NCI-H510A treated with DMSO at 0.1 percent for 48 hours (cell line): ENCODE results near the gene TMEFF2.
"Not testable (repeated sequence)": the region's sequence is repeated elsewhere in the genome, so short reads cannot be mapped to it uniquely, and the experiment has no call there.

ENCODE experiments used
- DNase-seq: peaks from one replicate; lab custom pipeline; 2025; lab: John Stamatoyannopoulos, UW

The TMEFF2 gene

DNA sequence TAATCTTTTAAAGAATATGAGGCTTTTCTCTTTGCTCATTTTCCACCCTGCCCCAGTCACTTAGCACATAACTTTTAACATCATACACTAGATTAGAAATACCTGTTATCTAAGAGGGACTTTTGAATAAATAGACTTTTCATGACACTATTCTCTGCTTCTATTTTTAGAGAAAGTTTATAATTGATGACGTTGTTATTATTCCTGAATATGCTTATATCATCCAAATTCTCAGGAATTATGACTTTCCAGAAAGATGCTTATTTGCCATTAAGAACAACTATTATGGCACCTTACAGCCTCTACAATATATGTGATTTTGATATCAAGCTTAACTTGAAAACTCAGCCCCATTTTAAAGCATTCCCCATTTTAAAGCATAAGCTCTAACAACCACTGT lies 11.4 kb downstream of the TMEFF2 start:
- no peak for DNase-seq

DNA sequence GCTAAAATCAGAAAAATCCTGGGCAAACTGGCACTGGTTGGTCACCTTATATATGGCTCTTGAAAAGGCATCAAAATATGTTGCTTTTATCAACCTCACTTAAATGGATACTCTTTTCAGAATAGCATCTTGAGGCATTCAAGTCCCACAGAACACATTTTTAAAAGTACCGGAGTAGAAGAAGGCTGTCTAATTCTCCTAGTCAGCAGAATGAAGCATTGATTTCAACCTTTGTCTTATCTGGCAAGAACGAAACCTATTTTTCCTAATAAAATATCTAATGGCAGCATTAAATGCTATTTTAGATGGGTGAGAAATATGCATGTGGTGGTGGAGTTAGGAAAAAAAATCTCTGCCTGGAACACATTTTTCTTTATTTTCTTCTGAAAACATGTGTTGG lies 27.8 kb downstream of the TMEFF2 start:
- no peak for DNase-seq

DNA sequence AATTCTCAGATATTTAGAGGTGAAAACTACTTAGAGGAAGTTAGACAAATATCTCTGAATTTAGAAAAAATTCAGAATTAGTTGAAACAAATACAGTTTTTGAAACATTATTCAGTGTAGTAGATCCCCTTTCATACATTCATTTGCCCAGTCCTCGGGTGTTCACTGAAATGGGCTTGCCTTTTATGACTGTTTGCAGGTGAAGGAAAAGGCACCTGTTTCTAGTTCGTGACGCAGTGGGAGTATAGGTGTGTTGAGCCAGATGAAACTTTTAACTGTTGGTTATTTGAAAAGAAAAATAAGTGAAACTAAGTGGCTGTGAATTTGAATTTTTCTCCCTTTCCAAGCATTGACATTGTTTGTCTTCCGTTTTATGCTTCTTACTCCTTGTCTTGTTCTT lies 28.9 kb downstream of the TMEFF2 start:
- no peak for DNase-seq

DNA sequence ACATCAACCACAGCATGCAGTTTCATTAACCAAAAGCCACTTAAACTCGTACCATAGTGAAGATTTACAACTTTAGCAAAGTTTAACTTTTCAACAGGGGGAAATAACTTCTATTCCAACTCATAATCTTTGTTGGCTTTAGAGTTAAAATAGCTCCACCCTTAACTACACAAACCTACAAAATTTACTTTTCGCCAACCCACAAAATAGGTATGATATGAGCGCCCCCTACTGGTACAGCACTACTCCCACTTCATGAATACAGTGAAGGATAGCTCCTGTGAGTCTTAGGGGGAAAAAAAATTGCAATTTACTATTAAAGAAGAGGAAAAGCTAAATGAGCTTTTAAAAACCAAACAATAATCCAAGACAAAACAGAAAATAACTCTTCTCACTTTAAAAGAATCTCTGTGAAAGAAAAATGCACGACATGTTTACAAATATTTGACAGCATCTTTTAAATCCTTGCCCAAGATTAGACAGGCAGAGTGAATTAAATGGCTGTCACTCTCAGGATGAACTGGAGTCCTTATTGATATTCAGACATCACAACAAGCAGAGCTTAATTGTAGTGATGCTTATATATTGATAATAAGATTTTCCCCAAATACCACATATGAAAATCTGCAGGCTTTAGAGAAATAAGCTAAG lies 32.2 kb downstream of the TMEFF2 start:
- DNase-seq = peak; percentile 73

DNA sequence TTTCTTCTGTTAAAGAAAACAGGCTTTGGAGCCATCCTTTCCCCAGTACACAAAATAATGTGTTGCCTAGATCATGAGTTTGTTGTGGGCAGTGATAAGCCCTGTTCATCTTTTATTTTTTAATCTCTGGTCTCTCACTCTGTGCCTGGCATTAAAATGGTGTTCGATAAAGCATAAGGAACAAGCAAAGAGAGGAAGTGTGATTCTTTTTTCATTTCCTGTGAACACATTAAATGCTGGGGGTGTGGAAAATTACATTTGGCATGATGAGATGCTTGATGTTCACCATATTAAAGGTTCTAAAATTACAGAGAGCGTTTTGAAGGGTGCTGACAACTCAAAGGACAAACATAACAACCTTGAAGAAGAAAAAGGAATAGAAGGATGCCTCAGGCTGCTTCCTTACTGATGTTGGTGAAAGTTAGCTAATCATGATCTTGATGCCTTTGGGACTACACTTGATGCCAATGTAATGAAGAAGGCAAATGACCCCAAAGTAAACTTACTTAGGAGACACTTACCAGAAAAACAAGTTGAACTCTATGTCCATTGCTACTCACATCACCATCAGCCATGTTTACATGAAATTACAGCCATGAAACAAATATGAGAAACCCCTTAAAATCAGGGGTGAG lies 33.0 kb downstream of the TMEFF2 start:
- no peak for DNase-seq

DNA sequence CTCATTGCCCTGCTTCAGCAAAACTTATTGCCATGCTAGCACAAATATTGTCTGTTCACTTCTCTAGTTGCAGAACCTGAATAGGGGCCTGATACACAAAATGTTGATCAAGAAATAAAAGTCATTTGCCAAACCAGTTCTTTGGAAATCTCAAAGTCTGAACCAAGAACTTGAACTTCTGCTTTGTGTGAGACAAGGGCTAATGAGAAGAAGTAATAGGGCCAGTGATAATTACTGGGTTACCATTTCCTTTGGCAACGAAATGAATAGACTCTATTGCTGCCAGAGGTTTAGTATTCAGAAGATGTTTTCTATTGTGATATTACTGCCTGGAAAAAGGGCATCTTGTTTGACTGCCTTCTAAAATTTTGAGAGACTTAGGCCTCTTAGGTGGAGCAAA lies 35.0 kb downstream of the TMEFF2 start:
- DNase-seq = no peak

DNA sequence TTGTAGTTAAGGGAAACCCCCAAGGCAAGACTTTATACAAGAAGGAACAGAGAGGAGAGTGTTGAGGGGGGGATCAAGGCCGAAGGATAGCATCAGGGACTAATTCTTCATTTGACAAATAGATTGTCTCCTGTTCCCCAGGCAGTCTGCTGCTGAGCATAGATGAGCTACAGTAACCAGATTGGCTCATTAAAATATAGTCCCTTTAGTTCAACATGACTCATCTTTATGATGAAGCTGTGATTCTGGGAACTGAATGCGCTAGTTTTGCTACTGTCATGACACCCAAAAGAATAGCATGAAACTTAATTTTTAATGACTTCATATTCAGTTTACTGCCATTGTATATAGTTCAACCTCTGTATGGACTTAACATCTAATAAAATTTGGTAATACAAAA lies 35.5 kb downstream of the TMEFF2 start:
- no peak for DNase-seq

DNA sequence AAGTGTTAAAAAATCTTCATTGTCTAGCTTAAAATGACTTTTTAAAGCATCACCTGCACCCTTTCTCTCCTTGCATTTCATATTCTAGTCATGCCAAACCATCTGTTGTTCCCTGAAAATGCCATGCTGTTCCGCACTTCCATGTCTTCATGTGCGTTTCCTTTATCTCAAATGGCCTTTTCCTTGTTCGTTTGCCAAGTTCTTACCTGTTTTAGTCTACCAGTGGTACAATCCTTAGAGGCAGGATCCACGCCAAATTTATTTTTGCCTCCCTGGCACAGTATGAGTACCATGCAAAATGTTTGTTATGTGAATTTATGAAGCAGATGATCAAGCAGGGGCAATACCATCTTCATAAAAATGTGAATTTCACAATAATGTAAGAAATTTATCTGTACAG lies 37.0 kb downstream of the TMEFF2 start:
- no peak for DNase-seq

DNA sequence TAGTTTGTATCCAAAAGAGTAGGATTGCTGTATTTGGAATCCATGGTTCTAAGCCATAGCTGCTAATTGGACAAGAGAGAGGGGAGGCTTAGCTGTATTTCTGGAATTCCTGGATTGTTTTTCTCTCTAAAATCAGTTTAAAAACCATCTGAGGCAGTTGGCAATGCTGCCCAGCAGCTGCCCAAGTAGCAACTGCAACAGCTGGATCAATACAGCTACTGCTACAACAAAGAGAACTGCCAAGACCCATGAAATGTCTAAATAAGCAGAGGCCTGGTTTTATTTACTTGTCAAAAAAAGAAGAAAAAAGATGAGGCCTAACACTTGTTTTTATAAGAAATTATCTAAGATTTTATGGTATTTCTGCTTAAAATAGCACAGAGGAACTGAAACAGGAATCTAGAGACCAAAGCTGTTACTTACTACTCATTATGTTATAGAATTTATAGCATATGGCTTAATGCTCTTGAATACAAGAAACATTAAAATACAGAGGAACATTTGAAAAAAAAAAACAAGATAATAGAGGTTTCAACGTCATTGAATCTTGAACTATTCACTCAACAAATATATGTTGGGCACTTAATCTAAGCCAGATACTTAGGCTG lies 39.1 kb downstream of the TMEFF2 start:
- no peak for DNase-seq

DNA sequence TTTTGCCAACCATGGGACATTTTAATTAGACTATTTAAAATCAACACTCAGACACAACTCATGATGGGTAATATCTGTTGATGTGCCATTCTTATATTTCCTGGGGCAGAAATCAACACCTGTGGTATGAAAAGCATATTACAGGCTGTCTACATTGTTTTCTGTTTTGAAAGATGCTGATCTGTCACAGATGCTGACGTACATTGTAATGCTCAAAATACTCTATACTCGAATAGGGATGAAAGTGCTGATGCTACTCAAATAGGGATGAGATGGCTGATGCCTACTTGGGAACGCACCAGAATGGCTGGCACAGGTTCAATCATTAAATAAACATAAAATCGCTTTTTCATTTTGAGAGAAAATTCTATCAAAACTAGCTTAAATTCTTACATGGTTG lies 41.2 kb downstream of the TMEFF2 start:
- DNase-seq = no peak

DNA sequence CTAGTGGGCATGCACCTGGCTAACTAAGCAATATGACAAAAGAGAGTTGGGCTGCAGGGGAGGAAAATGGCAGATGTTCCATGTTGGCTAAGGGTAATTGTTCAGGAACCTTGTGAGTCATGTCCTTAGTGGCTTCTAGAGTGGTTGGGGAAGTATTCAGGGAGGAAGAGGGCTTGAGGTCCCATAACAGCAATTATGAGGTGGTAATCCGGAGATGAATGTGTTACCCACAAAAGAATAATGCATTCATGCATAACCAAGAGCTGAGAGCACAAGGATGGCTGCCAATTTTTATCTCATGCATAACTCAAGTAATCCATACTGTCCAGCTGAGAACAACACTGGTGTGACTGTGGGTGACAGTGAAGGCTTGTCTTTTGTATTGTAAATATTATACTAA lies 42.9 kb downstream of the TMEFF2 start:
- peak; percentile 95 for DNase-seq

DNA sequence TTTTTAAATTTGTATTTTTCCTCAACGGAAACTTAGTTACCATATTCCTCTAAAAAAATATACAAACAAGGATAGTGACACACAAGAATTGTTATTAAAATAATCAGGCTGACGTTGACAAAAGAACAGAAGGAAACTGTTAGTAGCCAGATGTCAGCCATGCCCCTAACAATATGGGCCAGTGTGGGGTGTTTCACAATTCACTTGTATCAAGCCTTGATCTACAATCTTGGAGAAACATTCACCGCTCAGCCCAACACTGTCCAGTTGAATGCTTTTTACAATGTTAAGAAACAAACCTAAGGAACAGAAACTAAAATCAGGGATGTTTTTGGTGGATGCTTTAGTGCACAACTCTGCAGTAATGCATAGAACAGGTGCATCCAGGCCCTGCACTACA lies 44.6 kb downstream of the TMEFF2 start:
- no peak for DNase-seq

DNA sequence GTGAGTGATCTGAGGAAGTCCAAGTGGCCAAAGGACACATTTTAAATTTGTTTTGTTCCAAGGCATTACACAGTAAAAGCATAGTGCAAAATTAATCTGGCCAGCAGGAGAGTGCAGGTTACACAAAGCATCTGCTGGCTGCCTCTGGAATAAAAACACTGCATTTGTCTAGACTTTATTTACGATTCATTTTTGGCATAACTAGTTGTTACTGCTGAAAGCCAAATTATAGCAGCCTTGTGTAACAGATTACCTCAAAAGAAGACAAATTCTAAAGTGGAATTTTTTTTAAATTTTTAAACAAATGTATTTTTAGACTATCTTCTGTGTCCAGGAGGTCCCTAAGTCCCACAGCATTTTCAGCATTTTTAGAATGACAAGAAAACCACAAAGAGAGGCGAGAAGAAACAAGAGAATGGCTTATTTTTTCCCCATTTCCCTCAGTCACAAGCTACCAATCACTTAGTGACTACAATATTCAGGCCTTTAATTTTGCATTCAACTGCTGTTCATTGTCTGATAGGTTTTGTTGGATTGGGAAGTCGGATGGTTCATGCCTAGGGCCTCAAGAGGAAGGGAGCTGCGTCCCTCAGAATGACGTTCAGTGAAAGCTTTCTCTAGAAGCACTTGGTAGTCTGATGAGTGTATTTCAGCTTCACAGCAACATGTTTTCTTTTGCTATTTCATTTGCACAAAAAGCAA lies 46.0 kb downstream of the TMEFF2 start:
- no peak for DNase-seq

DNA sequence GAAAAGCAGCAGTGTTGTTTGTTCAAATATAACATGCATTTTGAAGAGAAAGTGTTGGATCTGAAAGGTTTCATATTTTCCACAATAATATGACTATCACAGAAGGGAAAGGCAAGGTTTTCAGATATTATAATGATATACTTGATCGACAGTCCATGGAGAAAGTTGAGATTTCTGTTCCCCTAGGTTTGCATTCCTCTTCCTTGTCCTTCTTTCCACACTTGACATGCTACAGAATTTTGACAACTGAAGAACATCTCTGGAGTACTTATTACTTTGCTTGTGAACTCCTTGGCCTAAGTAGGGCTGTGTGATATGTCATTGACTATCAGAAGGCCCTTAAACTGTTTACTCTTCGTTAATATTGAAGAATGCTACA lies 46.5 kb downstream of the TMEFF2 start:
- DNase-seq = no peak

DNA sequence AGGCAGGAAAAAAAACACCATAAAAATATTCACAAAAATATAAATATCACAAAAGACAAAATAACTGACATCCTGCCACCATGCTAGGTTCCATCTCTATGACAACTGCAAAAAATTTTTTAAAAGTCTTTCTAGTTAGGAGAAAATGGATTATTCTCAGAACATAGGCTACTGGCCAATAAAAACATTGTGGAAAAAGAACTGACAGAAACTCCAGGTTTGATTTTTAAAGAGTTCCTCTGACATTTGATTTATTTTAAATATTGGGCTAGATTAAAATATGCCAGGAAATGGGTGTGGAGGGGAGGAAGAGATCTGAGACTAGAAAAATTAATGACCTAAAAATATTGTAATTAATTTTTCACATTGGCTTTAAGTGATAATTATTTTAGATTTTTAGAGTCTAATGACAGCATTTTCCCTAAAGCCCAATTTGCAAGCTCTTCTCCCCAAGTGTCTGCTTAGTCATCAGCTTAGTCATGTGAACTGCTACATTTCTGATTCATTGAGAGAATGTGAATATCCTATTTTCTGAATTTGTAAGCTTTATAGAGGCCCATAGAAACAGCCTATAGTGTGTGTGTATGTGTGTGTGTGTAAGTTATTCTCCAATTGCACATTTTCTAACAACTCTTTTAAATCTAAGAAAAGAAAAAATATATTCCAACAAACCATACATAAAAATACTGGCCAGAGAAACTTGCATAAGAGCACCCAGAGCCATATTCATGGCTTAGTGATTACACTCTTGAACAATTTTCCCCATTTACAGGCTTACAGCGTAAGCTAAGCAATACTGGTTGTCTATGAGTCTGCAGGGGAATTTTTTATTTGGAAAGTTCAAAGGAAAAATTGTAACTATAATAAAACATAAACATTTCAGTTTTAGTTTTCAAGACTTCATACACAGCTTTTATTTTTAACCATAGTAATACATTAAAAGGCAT lies 48.4 kb downstream of the TMEFF2 start:
- no peak for DNase-seq

DNA sequence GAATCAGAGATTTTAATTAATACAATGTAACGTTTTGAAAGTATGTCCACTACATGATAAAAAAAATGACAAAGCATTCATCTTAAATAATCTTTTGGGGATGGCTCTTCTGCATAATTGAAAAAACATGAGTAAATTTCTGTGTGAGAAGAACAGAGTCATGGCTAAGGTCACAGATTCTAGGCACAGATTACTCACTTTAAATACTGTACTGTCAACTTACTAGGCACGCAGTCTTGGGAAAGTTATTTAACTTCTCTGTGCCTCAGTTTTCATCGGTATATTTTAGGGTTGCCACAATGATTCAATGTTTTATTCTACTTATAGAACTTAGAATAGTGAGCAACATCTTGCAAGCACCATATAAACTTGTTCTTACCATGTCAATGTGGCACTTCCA lies 49.2 kb downstream of the TMEFF2 start:
- no peak for DNase-seq

DNA sequence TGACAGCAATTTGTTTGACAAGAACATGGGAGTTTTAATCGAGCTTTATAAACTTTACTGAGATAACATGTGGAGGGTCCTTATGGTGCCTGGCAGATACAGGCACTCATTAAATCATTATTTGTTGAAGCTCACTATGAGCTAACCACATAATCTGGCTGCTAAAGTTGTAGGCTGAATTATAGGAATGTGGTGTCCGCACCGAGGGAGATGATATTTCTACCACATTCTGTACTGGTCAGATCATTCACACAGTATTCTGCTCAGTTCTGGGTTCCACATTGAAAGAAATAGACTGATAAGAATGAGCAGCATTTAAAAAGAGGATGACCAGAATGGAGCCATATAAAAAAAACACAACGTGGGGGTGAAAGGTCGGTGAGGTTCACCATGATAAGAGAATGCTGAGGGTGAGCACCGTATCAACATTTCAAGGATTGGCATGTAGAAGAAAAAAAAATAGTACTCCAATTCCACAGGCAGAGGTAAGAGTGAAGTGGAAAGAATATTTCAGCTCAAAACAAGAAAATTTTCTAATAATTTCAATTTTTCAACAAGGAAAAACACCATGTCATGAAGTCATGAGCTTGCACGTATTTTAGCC lies 54.4 kb downstream of the TMEFF2 start:
- DNase-seq = no peak

DNA sequence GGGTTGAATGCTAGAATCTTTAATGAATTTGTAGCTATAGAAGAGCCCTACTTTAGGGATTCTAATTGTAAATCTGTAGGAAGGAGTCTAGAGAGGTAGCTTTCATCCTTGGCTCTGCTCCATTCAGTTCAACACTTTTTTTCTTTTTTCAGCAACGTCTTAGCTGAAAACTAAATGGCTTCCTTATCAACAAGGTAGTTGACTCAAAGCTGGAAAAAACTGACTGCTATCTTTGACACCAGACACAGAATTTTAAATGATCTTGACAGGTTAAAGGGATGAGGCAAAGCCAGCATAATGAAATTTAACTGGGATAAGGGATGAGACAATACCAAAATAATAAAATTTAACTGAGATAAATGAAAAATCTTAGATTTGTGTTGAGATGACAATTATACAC lies 54.9 kb downstream of the TMEFF2 start:
- DNase-seq = no peak

DNA sequence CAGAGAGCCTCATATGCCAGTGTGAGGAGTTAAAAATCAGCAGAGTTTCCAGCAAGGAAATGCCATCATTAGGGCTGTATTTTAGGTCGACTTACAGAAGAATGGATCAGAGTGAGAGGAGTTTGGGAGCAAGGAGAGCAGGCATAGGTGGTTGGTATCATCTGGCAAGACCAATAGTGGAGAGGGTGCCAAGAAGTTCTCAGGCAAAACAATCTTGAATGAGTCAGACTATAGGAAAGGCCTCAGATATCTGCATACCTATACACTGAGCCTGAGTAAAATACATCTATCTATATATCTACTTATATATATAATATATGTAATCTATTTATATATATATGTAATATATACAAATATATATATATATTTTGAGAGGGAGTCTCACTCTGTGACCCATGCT lies 57.3 kb downstream of the TMEFF2 start:
- no peak for DNase-seq

DNA sequence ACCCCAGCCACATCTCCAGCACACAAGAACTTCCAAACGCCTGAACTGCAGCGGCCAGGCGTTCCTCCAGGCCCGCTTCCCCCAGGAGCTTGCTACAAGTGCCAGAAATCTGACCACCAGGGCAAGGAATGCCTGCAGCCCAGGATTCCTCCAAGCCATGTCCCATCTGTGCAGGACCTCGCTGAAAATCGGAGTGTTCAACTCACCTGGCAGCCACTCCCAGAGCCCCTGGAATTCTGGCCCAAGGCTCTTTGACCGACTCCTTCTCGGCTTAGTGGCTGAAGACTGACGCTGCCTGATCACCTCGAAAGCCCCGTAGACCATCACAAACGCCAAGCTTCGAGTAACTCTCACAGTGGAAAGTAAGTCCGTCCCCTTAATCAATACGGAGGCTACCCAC lies 62.1 kb downstream of the TMEFF2 start:
- DNase-seq = not testable (repeated sequence)

DNA sequence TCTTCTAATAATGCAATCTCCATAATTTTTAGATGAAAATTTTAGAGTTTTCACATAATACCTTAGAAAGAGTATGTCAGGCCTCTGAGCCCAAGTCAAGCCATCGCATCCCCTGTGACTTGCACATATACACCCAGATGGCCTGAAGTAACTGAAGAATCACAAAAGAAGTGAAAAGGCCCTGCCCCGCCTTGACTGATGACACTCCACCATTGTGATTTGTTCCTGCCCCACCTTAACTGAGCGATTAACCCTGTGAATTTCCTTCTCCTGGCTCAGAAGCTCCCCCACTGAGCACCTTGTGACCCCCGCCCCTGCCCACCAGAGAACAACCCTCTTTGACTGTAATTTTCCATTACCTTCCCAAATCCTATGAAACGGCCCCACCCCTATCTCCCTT lies 64.4 kb downstream of the TMEFF2 start:
- not testable (repeated sequence) for DNase-seq

DNA sequence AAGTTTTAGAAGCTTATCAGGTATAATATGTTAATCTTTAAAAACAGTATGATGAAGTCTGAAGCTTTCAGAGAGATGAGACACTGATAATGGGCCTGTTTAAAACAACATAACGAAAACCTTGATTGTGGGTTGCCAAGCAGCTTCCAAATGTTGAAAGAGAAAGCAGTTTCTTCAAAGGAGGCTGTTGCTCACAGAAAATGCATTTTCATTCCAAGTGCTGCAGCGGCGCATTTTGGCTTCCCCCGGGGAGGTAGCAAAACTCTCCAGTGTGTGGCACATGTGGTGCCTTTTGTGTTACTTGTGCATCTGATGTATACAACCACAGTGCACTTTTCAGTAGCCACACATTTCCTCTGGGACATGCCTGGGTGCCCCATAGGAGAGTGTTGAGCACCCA lies 66.1 kb downstream of the TMEFF2 start:
- DNase-seq = no peak
